ENCODE results near the gene SCGB1C1. TPM values are rescaled to one million over a fixed set of nuclear protein-coding genes. Genes with fewer than 3 reads are reported as not detected.

The SCGB1C1 gene
- total and polyA plus RNA-seq, 8 donors: not detected

- no peak for TF ChIP-seq POLR2AphosphoS5 (IDR thresholded peaks at IDR 0.05)
- TF ChIP-seq POLR2A (IDR thresholded peaks at IDR 0.05): no peak
- TF ChIP-seq, protein P1, sequence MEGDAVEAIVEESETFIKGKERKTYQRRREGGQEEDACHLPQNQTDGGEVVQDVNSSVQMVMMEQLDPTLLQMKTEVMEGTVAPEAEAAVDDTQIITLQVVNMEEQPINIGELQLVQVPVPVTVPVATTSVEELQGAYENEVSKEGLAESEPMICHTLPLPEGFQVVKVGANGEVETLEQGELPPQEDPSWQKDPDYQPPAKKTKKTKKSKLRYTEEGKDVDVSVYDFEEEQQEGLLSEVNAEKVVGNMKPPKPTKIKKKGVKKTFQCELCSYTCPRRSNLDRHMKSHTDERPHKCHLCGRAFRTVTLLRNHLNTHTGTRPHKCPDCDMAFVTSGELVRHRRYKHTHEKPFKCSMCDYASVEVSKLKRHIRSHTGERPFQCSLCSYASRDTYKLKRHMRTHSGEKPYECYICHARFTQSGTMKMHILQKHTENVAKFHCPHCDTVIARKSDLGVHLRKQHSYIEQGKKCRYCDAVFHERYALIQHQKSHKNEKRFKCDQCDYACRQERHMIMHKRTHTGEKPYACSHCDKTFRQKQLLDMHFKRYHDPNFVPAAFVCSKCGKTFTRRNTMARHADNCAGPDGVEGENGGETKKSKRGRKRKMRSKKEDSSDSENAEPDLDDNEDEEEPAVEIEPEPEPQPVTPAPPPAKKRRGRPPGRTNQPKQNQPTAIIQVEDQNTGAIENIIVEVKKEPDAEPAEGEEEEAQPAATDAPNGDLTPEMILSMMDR (IDR thresholded peaks at IDR 0.05): no peak
- Histone ChIP-seq H3K27ac (no peak overlapping the region), H3K27me3 (no peaks in the 10 kb centered on the region), H3K4me3 (no peak overlapping the region), H3K4me1 (peaks cover 17 to 25% (median 22%) of the 10 kb centered on the region in 4 donors), H3K9me3 (no peaks in the 10 kb centered on the region), H3K36me3 (peaks cover 62 to 87% (median 83%) of the 10 kb centered on the region in 4 donors)
- DNase-seq: peak in 1 of 2 donors; percentile 16
- intact Hi-C loops (cut with DNase I; ENCODE audit: low total_unique reads): no loop called here
- WGBS, 5 donors: 80 to 92% (median 89%) methylated on average over 4 to 7 of the region's 7 CpGs
Observed at GRCh38 chr11:214083-214482, 21.2 kb downstream of the SCGB1C1 start.

DNA sequence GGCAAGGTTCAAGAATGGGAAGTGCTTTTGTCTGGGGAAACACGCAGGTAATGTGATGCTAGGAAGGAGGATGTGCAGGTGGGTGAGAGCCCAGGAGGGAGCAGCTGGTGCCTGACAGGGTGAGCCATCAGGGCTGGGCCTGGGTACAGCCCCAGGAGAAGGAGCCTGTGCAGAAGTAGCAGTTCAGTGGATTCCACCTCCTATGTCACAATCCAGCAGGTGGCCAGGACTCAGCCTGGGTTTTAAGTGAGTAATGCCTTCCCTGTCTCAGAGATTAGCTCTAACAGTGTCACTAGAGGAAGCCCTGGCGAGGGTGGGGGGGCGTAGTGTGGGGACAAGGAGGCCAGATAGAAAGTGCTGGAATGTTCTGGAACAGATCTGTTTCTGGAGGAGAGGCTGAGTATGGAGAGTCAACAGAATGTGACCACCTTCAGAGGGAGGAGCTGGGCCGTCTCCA is 22.7 kb downstream of the SCGB1C1 start:
- peaks cover 54 to 79% (median 72%) of the 10 kb centered on the region in 4 donors for H3K36me3 ChIP-seq
- intact Hi-C loops (cut with DNase I; ENCODE audit: low total_unique reads): no loop called here
- WGBS, 5 donors: 63 to 80% (median 76%) methylated on average over 4 of the region's 4 CpGs

GRCh38 chr11:216081-216974 is 23.4 kb downstream of the SCGB1C1 start:
- Histone ChIP-seq H3K36me3 (peaks cover 47 to 72% (median 65%) of the 10 kb centered on the region in 4 donors), H3K4me1 (peaks cover 0 to 3% (median 1%) of the 10 kb centered on the region in 4 donors), H3K27me3 (no peaks in the 10 kb centered on the region), H3K9me3 (no peaks in the 10 kb centered on the region), H3K27ac (no peak overlapping the region), H3K4me3 (no peak overlapping the region)
- DNase-seq: peak in 1 of 2 donors; percentile 23
- TF ChIP-seq EP300 (IDR thresholded peaks at IDR 0.05): no peak
- TF ChIP-seq POLR2A (IDR thresholded peaks at IDR 0.05): no peak
- TF ChIP-seq, protein P1 (IDR thresholded peaks at IDR 0.05): no peak
- TF ChIP-seq POLR2AphosphoS5 (IDR thresholded peaks at IDR 0.05): no peak
- WGBS, 5 donors: 78 to 85% (median 82%) methylated on average over 11 of the region's 11 CpGs
- intact Hi-C loops (cut with DNase I; ENCODE audit: low total_unique reads): no loop called here

More for the DNA sequence above, 22.7 kb downstream of the SCGB1C1 start:
- Histone ChIP-seq H3K27ac (no peak overlapping the region), H3K4me1 (peaks cover 2 to 10% (median 7%) of the 10 kb centered on the region in 4 donors), H3K27me3 (no peaks in the 10 kb centered on the region), H3K9me3 (no peaks in the 10 kb centered on the region), H3K4me3 (no peak overlapping the region)
- TF ChIP-seq EP300 (IDR thresholded peaks at IDR 0.05): no peak
- TF ChIP-seq, protein P1 (IDR thresholded peaks at IDR 0.05): no peak
- no peak for TF ChIP-seq POLR2AphosphoS5 (IDR thresholded peaks at IDR 0.05)
- TF ChIP-seq POLR2A (IDR thresholded peaks at IDR 0.05): no peak
- DNase-seq: peak in 1 of 2 donors; percentile 18

- no peak overlapping the region for H3K27ac ChIP-seq
- no peaks in the 10 kb centered on the region for H3K4me1 ChIP-seq
- TF ChIP-seq POLR2A (IDR thresholded peaks at IDR 0.05) (no peak), EP300 (IDR thresholded peaks at IDR 0.05) (no peak), POLR2AphosphoS5 (IDR thresholded peaks at IDR 0.05) (no peak)
- TF ChIP-seq, protein P1 (IDR thresholded peaks at IDR 0.05): no peak
- DNase-seq: peak in 1 of 2 donors; percentile 15
- no peaks in the 10 kb centered on the region for H3K27me3 ChIP-seq
- intact Hi-C loops (cut with DNase I; ENCODE audit: low total_unique reads): no loop called here
- H3K9me3 ChIP-seq: no peaks in the 10 kb centered on the region
- WGBS, 5 donors: 80 to 93% (median 87%) methylated on average over 3 of the region's 3 CpGs
- peaks cover 33 to 66% (median 61%) of the 10 kb centered on the region in 4 donors for H3K36me3 ChIP-seq
- H3K4me3 ChIP-seq: no peak overlapping the region
Observed at GRCh38 chr11:217704-218103, 24.8 kb downstream of the SCGB1C1 start.
